ENCODE results near the gene PALD1. TPM values are rescaled to one million over a fixed set of nuclear protein-coding genes. Genes with fewer than 3 reads are reported as not detected.

Gene PALD1
- total and polyA plus RNA-seq, 2 of the 13 experiments (the other 11 are each of a cell fraction or from before 2014, with no cell fraction given) = 0.07 to 0.09 TPM

GRCh38 chr10:70430493-70431445 is 47.8 kb upstream of the PALD1 start (continued):
- TF ChIP-seq CEBPB (IDR thresholded peaks at IDR 0.05; ENCODE audit: borderline replicate concordance, low read depth, low read length) (peak; percentile 74), EZH2 (conservative IDR thresholded peaks at IDR 0.05; ENCODE audit: low read depth, low read length) (no peak), ZNF709 (CRISPR knock-in tag; IDR thresholded peaks at IDR 0.05) (no peak), THAP11 (CRISPR knock-in tag; IDR thresholded peaks at IDR 0.05) (peak; percentile 37; the same call in 1 of the 2 replicates), ZFP82 (CRISPR knock-in tag; IDR thresholded peaks at IDR 0.05; ENCODE audit: borderline replicate concordance) (no peak), PRMT3 (CRISPR knock-in tag; IDR thresholded peaks at IDR 0.05; ENCODE audit: borderline replicate concordance, low read depth) (no peak), PAX8 (CRISPR knock-in tag; IDR thresholded peaks at IDR 0.05; ENCODE audit: borderline replicate concordance) (no peak), CENPX (CRISPR knock-in tag; IDR thresholded peaks at IDR 0.05) (no peak), CHD2 (IDR thresholded peaks at IDR 0.05; ENCODE audit: low read depth, low read length) (no peak), ZNF367 (CRISPR knock-in tag; IDR thresholded peaks at IDR 0.05; ENCODE audit: borderline replicate concordance) (no peak), SNAPC5 (CRISPR knock-in tag; IDR thresholded peaks at IDR 0.05; ENCODE audit: borderline replicate concordance) (no peak), XRCC5 (optimal IDR thresholded peaks at IDR 0.05; ENCODE audit: low read length) (no peak), MATR3 (CRISPR knock-in tag; IDR thresholded peaks at IDR 0.05) (no peak), KLF12 (CRISPR knock-in tag; IDR thresholded peaks at IDR 0.05; ENCODE audit: borderline replicate concordance) (no peak), RFXAP (CRISPR knock-in tag; IDR thresholded peaks at IDR 0.05; ENCODE audit: borderline replicate concordance) (0 out of 2 replicates have a peak, but pooled peaks have one; percentile 41), RXRB (CRISPR knock-in tag; IDR thresholded peaks at IDR 0.05; ENCODE audit: borderline replicate concordance) (peak; percentile 50), ZNF33B (CRISPR knock-in tag; IDR thresholded peaks at IDR 0.05) (no peak), ZNF574 (CRISPR knock-in tag; IDR thresholded peaks at IDR 0.05) (0 out of 2 replicates have a peak, but pooled peaks have one; percentile 27), ZNF770 (CRISPR knock-in tag; IDR thresholded peaks at IDR 0.05) (no peak)
- TF ChIP-seq, protein P1, sequence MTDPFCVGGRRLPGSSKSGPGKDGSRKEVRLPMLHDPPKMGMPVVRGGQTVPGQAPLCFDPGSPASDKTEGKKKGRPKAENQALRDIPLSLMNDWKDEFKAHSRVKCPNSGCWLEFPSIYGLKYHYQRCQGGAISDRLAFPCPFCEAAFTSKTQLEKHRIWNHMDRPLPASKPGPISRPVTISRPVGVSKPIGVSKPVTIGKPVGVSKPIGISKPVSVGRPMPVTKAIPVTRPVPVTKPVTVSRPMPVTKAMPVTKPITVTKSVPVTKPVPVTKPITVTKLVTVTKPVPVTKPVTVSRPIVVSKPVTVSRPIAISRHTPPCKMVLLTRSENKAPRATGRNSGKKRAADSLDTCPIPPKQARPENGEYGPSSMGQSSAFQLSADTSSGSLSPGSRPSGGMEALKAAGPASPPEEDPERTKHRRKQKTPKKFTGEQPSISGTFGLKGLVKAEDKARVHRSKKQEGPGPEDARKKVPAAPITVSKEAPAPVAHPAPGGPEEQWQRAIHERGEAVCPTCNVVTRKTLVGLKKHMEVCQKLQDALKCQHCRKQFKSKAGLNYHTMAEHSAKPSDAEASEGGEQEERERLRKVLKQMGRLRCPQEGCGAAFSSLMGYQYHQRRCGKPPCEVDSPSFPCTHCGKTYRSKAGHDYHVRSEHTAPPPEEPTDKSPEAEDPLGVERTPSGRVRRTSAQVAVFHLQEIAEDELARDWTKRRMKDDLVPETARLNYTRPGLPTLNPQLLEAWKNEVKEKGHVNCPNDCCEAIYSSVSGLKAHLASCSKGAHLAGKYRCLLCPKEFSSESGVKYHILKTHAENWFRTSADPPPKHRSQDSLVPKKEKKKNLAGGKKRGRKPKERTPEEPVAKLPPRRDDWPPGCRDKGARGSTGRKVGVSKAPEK (CRISPR knock-in tag; IDR thresholded peaks at IDR 0.05; ENCODE audit: borderline replicate concordance) = no peak

All from HepG2 (cell line).